Retinal pigment epithelial cell (primary cell): ENCODE results near the gene PPP3R1.
A peak's percentile ranks its signal among the peaks of the same experiment; 100 is the strongest.

ENCODE experiments used
- DNase-seq: peaks from one replicate; pipeline ENCODE4 v3.0.0-alpha.2; 2010; ENCODE audit warnings: low read depth
- H3K4me3 ChIP-seq: 2 replicates; pipeline ENCODE4 v1.5.1; 2011; ENCODE audit warnings: mild to moderate bottlenecking, low read length, control low read depth, moderate library complexity
- CTCF ChIP-seq: conservative IDR thresholded peaks from 2 replicates; pipeline ENCODE4 v1.5.1; 2011; ENCODE audit warnings: low read depth, low read length, control low read depth, inconsistent platforms

PPP3R1 gene

DNA sequence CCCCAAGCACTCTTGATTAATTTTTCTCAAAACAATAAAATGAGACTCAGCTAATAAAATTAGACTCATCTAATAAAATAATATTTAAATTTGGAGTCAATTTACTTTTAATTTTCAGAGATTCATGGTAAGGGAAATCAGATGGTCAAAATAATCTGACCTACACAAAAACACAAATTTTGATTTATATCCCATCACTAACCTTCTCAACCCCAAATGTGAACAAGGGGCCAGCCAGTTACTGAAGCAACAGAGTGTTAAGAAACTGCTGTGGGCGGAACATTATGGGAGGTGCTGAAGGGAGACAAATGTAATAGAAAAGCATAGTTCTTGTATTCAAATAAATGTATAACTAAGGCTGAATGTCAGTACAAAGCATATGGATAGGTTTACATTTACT is 28.5 kb upstream of the PPP3R1 start:
- no peak for DNase-seq

DNA sequence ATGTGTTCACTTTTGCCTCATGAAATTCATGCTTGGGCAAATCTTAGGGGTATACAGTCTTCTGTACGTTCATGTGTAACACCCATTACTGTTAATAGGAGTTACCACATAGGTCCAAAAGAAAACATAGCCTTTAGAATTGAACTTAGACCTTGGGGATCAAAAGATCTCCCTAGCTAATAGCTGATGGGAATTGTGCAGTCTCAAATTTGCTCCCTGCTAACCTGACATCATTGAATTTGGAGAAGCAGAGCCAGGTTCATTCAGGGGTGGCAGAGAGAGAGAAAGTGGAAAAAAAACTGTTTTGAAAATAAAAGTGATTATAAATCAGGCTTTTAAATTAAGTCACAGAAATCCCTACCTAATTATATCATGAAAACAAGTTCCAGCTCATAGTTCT is 28.0 kb upstream of the PPP3R1 start:
- DNase-seq, result no peak
- no peak overlapping the region for H3K4me3 ChIP-seq

More for the DNA sequence above, 28.5 kb upstream of the PPP3R1 start:
- H3K4me3 ChIP-seq, result no peak overlapping the region
- no peak for TF ChIP-seq CTCF

GRCh38 chr2:68279691-68280090 is 27.4 kb upstream of the PPP3R1 start:
- no peak overlapping the region for H3K4me3 ChIP-seq
- no peak for TF ChIP-seq CTCF
- no peak for DNase-seq

More for the DNA sequence above, 28.0 kb upstream of the PPP3R1 start:
- TF ChIP-seq CTCF, result no peak

DNA sequence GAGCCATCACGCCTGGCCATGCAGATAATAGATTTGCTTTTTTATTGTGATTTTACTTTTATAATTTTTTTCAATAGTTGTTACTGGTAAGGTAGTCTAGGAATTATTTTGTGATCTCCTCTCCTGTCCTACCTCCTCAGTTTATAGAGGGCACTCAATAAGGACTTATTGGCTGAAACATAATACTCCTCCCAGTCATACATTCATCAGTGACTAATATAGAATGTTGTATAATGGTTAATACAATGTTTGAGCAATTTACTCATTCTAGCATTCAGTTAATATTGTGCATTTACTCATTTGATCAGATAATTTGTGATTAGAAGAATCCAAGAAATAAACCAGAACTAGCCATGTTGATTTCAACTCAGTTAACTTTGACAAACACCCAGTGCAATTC is 25.8 kb upstream of the PPP3R1 start:
- no peak overlapping the region for H3K4me3 ChIP-seq
- TF ChIP-seq CTCF, result no peak
- no peak for DNase-seq

GRCh38 chr2:68274022-68274421 is 21.7 kb upstream of the PPP3R1 start:
- no peak for DNase-seq
- TF ChIP-seq CTCF, result peak; percentile 1
- H3K4me3 ChIP-seq, result no peak overlapping the region

DNA sequence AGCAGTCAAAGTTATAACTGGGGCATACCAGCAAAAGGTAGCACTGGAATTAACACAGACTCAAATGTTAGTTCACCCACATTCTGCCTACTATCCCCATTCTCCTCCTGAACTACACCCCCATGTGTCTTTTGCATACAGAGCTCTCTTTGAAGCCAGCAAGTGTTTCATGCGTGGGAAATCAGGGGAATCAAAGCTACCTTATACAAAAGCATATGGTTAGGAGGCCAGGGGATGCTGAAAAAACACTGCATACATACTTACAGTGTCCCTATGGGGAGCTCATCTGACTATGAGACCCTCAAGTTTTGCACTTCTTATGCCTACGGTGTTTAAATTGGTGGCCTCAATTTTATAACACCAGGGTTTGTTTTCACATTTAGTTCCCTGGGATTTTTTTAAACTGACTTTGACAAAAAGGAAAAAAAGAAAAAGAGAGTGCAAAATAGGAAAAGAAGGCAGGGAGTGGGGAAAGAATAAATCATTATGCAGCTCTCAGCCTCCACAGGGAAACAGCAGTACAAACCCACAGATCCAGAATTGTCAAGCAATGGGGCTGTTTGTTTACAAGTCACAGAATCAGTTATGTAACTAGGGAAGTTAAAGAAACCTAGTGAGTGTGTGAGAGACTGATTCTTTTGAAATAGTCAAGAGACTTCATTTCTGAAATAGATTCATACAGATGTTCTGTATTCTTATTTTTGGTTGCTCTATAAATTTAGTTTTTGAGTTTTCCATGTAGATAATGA is 20.1 kb upstream of the PPP3R1 start:
- no peak for TF ChIP-seq CTCF
- H3K4me3 ChIP-seq, result no peak overlapping the region
- no peak for DNase-seq

- no peak for TF ChIP-seq CTCF
- no peak for DNase-seq
- H3K4me3 ChIP-seq, result no peak overlapping the region
These were observed 14.3 kb upstream of the PPP3R1 start for GRCh38 chr2:68266655-68267054.
